Smooth muscle cell of the brain vasculature (primary cell): Measurements from ENCODE around the gene EEPD1.

Source experiments
- DNase-seq: peaks from one replicate; pipeline ENCODE4 v3.0.0-alpha.2; 2012; ENCODE audit warnings: low read depth, low spot score

The EEPD1 gene

GRCh38 chr7:36253699-36254098 is 100.6 kb downstream of the EEPD1 start:
- DNase-seq = no peak

GRCh38 chr7:36258510-36259259 is 105.6 kb downstream of the EEPD1 start:
- DNase-seq = peak; percentile 41

- DNase-seq = no peak
These were observed 107.4 kb downstream of the EEPD1 start for GRCh38 chr7:36260481-36260880.

GRCh38 chr7:36261019-36261754 is 108.1 kb downstream of the EEPD1 start:
- DNase-seq = no peak

GRCh38 chr7:36262309-36263094 is 109.4 kb downstream of the EEPD1 start:
- no peak for DNase-seq

GRCh38 chr7:36263095-36263484 is 110.0 kb downstream of the EEPD1 start:
- no peak for DNase-seq

- no peak for DNase-seq
These were observed 111.2 kb downstream of the EEPD1 start for GRCh38 chr7:36264123-36264801.

- DNase-seq = no peak
These were observed 112.0 kb downstream of the EEPD1 start for GRCh38 chr7:36264913-36265516.

- DNase-seq = no peak
These were observed 112.6 kb downstream of the EEPD1 start for GRCh38 chr7:36265680-36266079.

GRCh38 chr7:36266190-36266589 is 113.1 kb downstream of the EEPD1 start:
- DNase-seq = no peak

GRCh38 chr7:36266683-36267082 is 113.6 kb downstream of the EEPD1 start:
- DNase-seq = no peak

- DNase-seq = no peak
These were observed 119.1 kb downstream of the EEPD1 start for GRCh38 chr7:36272211-36272566.

- no peak for DNase-seq
These were observed 119.7 kb downstream of the EEPD1 start for GRCh38 chr7:36272567-36273269.

- no peak for DNase-seq
These were observed 120.8 kb downstream of the EEPD1 start for GRCh38 chr7:36273836-36274235.

GRCh38 chr7:36275735-36276284 is 122.8 kb downstream of the EEPD1 start:
- DNase-seq = no peak

- no peak for DNase-seq
These were observed 123.6 kb downstream of the EEPD1 start for GRCh38 chr7:36276428-36277248.

GRCh38 chr7:36277249-36277542 is 124.1 kb downstream of the EEPD1 start:
- DNase-seq = no peak

GRCh38 chr7:36278069-36278619 is 125.1 kb downstream of the EEPD1 start:
- DNase-seq = no peak

GRCh38 chr7:36278620-36279172 is 125.6 kb downstream of the EEPD1 start:
- no peak for DNase-seq
